Thyroid gland (tissue), 4 donors: ENCODE measurements around the gene DNAAF5.

Experiments
- POLR2A ChIP-seq, 2 donors: fragments of 450-650 bp; IDR thresholded peaks; one replicate each; pipeline ENCODE4 v1.6.1; 2017; ENCODE audit warnings: antibody characterized with exemption in 2 of 2, mild to moderate bottlenecking in 2 of 2, moderate library complexity in 1 of 2
- TF ChIP-seq, protein P1 (sequence below), 6 experiments: fragments of 200-600 bp in 3 of 6; fragments of 450-650 bp in 3 of 6; sonication (generic) in 3 of 6; IDR thresholded peaks; one replicate each; pipeline ENCODE4 v1.5.1; 2016 to 2019; ENCODE audit warnings: antibody characterized with exemption in 6 of 6, mild to moderate bottlenecking in 2 of 6, inconsistent platforms in 1 of 6, moderate library complexity in 1 of 6

DNA sequence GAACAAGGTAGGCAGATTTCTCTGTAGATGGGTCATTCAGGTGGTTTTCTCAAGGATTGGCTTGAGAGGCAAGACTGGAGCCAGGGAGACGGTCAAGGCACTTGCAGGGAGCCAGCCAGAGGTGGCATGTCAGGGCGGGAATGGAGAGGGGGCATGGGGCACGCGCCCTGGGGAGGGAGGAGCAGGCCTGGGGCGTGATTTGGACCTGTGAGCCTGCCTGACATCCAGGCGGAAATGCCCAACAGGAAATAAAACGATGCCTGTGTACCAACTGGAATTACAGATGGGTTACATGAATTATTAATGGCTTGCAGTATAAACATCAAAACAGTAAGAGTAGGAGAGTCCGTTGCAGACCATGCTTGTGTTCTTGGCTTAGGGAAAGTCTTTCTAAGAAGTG is 97.2 kb downstream of the DNAAF5 start:
- TF ChIP-seq, protein P1, sequence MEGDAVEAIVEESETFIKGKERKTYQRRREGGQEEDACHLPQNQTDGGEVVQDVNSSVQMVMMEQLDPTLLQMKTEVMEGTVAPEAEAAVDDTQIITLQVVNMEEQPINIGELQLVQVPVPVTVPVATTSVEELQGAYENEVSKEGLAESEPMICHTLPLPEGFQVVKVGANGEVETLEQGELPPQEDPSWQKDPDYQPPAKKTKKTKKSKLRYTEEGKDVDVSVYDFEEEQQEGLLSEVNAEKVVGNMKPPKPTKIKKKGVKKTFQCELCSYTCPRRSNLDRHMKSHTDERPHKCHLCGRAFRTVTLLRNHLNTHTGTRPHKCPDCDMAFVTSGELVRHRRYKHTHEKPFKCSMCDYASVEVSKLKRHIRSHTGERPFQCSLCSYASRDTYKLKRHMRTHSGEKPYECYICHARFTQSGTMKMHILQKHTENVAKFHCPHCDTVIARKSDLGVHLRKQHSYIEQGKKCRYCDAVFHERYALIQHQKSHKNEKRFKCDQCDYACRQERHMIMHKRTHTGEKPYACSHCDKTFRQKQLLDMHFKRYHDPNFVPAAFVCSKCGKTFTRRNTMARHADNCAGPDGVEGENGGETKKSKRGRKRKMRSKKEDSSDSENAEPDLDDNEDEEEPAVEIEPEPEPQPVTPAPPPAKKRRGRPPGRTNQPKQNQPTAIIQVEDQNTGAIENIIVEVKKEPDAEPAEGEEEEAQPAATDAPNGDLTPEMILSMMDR (IDR thresholded peaks at IDR 0.05), result no peak
- no peak for TF ChIP-seq POLR2A (IDR thresholded peaks at IDR 0.05)
